Measurements from ENCODE around the gene SPAAR.
"Not testable (repeated sequence)": the region's sequence is repeated elsewhere in the genome, so short reads cannot be mapped to it uniquely, and the experiment has no call there.

The SPAAR gene

GRCh38 chr9:35905051-35905781, 4.1 kb upstream of the SPAAR start:
- no peak for DNase-seq

GRCh38 chr9:35905912-35906679, 3.2 kb upstream of the SPAAR start, which contains the start of gene HRCT1:
Gene HRCT1 (plus strand): TSS chr9:35906202. CDS start chr9:35906288, 86 bp downstream.
- DNase-seq = no peak

- DNase-seq = no peak
Observed at GRCh38 chr9:35906923-35907699, 2.2 kb upstream of the SPAAR start.

- DNase-seq = no peak
Observed at GRCh38 chr9:35907711-35908503, 1.4 kb upstream of the SPAAR start.

DNA sequence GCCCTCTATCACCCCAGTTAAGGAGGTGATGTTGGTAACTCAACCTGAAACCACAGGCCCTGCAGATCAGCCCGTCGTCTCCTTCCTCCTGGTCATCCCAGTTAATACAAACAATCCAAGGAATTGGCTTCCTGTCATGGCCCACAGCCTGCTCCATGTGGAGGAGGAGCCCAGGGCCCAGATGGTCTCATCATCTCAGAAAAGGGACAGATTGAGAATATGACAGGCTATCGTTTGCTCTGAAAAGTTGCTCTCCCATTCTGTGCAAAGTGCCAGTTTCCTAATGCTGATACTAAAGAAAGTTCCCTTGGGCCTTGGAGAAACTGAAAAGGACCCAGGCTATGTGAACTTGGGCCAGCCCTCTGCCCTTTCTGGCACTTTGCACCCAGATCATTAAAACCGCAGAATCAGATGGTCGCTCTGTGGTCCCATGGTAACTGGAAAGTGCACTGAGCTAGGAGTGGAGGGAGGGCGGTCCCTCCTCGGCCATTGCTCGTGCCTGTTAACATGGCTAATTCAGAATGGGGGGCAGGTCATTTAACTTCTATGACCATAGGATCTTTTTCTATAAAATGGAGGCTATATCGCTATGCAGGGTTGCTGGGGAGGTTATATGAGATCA, 675 bp upstream of the SPAAR start:
- no peak for DNase-seq

- DNase-seq = no peak
Observed at GRCh38 chr9:35909687-35910612, 660 bp downstream of the SPAAR start.

GRCh38 chr9:35910613-35911359, 1.5 kb downstream of the SPAAR start:
- DNase-seq = peak in 1 of 2 donors; percentile 19

DNA sequence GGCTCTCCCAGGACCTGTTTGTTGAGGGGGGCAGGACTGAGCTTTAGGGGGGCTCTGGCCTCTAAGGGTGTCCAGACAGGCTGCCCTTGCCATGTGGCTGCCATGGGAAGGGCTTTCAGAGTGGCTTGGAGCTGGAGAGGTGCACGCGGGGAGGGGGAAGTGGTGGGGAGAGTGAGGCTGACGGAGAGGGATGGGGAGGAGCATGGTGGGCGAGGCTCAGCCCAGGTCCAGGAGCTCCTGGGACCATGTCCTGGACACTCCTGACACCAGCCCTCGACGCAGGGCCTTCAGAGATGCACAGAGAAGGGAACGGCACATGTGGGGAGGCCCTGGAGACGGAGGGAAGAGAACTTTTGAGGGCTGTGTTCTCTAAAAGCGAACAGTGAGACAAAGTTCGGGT, 2.4 kb downstream of the SPAAR start:
- DNase-seq = no peak

- DNase-seq = no peak
Observed at GRCh38 chr9:35912791-35913400, 3.6 kb downstream of the SPAAR start.

DNA sequence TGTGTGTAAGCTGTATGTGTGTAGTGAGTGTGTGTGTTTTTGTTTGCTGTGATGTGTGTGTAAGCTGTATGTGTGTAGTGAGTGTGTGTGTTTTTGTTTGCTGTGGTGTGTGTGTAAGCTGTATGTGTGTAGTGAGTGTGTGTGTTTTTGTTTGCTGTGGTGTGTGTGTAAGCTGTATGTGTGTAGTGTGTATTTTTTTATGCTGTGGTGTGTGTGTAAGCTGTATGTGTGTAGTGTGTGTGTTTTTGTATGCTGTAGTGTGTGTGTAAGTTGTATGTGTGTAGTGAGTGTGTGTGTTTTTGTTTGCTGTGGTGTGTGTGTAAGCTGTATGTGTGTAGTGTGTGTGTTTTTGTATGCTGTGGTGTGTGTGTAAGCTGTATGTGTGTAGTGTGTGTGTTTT, 4.1 kb downstream of the SPAAR start:
- DNase-seq = not testable (repeated sequence)

DNA sequence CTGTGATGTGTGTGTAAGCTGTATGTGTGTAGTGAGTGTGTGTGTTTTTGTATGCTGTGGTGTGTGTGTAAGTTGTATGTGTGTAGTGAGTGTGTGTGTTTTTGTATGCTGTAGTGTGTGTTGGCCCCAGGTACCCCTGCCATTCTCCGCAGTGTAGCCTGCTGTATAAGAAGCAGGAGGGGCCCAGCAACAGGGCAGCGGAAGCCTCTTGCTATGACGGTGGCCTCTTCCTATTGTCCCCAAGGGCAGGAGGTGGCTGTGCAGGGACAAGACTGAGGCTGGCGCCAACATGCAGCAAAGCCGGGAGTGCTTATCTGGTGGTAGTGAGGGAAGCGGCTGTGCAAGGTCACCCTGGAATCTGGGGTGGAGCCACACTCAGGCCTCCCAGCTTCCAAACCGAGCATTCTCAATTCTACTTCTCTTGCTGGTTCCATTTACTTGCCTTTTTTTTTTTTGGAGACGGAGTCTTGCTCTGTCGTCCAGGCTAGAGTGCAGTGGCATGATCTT, 5.1 kb downstream of the SPAAR start:
- no peak for DNase-seq

DNA sequence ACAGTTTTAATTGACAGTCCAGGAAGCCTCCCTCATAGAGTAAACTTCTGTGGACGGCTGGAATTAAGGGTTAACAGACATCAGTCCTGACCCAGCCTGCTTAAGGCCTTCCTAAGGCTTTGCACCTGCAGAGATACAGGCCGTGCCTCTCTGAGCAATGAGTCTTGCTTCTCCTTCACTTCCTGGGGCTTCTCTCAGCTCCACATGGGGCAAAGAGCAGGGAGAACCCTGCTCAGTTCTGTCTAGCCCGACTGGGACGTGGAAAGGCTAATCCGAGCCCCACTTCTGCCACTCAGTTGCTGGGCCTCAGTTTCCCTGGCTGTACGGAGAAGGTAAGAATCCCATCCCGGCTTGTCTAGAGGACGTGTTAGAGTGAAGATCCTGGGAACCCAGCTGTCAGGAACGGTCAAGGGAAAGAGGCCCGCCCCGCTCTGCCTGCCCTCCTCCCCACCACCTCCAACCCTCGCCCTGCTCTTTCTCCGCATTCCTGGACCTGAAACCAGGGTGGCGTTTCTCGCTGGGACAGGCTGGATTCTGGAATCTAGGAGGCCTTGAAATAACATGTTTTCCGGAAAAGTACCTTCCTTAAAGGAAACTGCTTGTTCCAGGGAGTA, 6.5 kb downstream of the SPAAR start:
- DNase-seq = no peak

DNA sequence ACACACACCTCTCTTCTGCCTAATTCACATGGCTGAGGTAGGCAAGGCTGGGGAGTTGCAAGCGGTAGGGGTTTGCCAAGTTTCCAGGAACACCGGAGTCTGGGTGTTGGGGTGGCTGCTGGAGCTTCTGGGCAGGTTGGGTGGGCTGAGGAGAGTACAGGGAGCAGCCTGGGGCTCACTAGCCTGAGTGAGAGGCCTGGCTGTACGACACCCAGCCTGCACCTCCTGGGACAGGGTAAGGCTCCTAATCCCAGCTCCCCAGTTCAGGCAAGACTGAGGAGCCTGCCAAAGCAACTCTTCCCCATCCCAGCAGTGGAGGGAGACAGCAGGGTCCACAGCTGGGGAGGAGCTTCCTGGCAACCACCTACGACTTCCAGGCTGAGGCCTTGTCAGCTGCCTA, 8.0 kb downstream of the SPAAR start:
- DNase-seq = no peak

- DNase-seq = no peak
Observed at GRCh38 chr9:35918780-35919179, 9.5 kb downstream of the SPAAR start.

DNA sequence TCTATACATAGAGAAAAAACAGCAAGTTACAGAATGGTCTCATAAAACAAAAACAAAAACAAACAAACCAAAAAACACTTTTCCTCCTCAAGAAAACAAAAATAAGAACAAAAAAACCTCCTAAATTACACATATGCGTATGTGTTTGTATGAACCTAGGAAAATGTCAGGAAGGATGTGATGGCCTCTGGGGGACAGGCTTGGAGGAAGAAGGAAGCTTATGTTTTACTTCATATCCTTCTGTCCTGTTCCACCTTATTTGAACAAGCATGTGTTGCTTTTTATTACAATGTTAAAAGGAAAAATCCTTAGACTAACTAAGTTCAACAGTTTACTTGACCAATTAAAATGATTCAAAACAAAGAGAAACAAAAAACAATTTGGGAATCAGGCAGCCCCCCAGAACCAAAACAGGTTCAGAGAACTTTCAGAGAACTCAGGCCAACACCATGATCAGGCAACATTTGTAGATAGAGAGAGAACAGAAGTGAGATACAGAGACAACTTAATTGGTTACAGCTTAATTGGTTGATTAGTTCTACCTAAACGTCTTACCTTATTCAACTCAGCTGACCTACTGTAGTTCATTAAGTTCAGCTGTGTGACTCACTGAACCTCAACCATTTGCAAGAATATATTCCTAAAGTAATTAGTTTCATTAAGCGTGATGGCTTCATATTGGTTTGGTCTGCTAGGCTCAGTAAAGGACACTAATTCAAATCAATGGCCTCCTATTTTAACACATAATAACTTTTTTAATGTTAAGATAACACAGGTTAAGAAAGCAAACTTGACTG, 10.1 kb downstream of the SPAAR start:
- DNase-seq = no peak

DNA sequence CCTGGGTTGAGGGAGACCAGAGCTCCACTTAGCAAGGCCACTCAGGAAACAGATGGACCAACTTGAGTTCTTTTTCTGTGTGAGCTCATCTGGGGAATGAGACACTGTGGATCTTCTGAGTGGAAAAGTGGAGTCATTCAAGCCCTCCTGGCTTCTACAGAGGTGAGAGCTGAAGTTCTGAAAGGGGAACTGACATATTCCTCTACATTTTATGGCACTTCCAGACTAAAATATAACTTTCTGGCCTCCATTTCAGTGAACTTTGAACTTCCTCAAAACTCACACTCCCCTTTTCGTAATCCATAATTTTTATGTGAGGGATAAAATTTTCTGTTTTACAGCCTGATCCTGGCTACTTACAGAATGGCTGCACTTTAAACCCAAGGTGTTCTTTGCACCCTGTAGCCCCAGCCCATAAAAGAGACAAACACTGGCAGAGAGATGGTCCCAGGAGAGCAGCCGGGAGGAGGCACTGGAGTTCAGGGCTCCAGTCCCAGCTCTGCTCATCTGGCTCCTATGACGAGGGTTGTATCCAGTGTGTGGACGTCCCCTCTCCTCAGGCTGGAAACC, 10.8 kb downstream of the SPAAR start:
- no peak for DNase-seq

GRCh38 chr9:35923598-35923926, 14.3 kb downstream of the SPAAR start:
- DNase-seq = no peak

Measured in stimulated activated CD4-positive, alpha-beta T cell treated with anti-CD3 and anti-CD28 coated beads, Interleukin-2, amount 100 ng/mL, for 48 hours (primary cell).